CD4-positive, alpha-beta T cell (primary cell): ENCODE measurements around the gene LYPD4. TPM values are rescaled to one million over a fixed set of nuclear protein-coding genes. Genes with fewer than 3 reads are reported as not detected.

Experiments
- ATAC-seq: fragments of 200-7000 bp; cut with Tn5 transposase; one replicate; pipeline ENCODE4 v1.10.0; 2022; ENCODE audit warnings: mild to moderate bottlenecking; ENCODE audit not compliant: poor library complexity
- CTCF ChIA-PET: fragments of 350-600 bp; sonication (Branson Sonifier 250); formaldehyde crosslinking; loops from one replicate; lab custom pipeline; 2021; ENCODE audit warnings: antibody characterized with exemption, inconsistent platforms; lab: Charles Lee
- POLR2A ChIA-PET: fragments of 350-600 bp; sonication (Branson Sonifier 250); formaldehyde crosslinking; loops from one replicate; lab custom pipeline; 2021; ENCODE audit warnings: antibody characterized with exemption, inconsistent platforms; lab: Charles Lee
- DNase-seq, 14 experiments: peaks; one replicate each; pipeline ENCODE4 v3.0.0-alpha.2; 2013 to 2020; ENCODE audit warnings: mixed read lengths in 2 of 14
- H3K27ac ChIP-seq, 2 donors: one replicate each; pipeline versions ENCODE4 v1.5.1 to v1.7.0; 2013; ENCODE audit warnings: low read length in 2 of 2, low read depth in 1 of 2, mild to moderate bottlenecking in 1 of 2
- H3K27me3 ChIP-seq, 2 experiments: 1 replicate in 1 of 2; 2 replicates in 1 of 2; pipeline versions ENCODE4 v1.6.1 to v1.7.0; 2013; ENCODE audit warnings: low read length in 2 of 2, control low read depth in 1 of 2, mild to moderate bottlenecking in 1 of 2, moderate library complexity in 1 of 2; ENCODE audit not compliant: insufficient read depth in 2 of 2, control insufficient read depth in 1 of 2
- H3K36me3 ChIP-seq: one replicate; pipeline ENCODE4 v1.6.1; 2013; ENCODE audit warnings: low read length, control low read depth; ENCODE audit not compliant: insufficient read depth
- H3K4me1 ChIP-seq: one replicate; pipeline ENCODE4 v1.6.1; 2013; ENCODE audit warnings: low read length, control low read depth; ENCODE audit not compliant: insufficient read depth
- H3K4me3 ChIP-seq: one replicate; pipeline ENCODE4 v1.5.1; 2013; ENCODE audit warnings: mild to moderate bottlenecking, low read length, moderate library complexity
- H3K9me3 ChIP-seq, 2 experiments: 1 replicate in 1 of 2; 2 replicates in 1 of 2; pipeline versions ENCODE4 v1.6.1 to v1.7.0; 2013; ENCODE audit warnings: low read length in 2 of 2, mild to moderate bottlenecking in 2 of 2, control low read depth in 1 of 2, moderate library complexity in 1 of 2; ENCODE audit not compliant: control insufficient read depth in 1 of 2, insufficient read depth in 1 of 2
- H3K27ac Mint-ChIP-seq: one replicate; pipeline ENCODE4 v1.8.0; 2020; ENCODE audit warnings: mixed read lengths
- H3K27me3 Mint-ChIP-seq: one replicate; pipeline ENCODE4 v1.8.0; 2021; ENCODE audit warnings: mixed read lengths
- H3K36me3 Mint-ChIP-seq: one replicate; pipeline ENCODE4 v1.8.0; 2021; ENCODE audit warnings: low read depth, mixed read lengths
- H3K4me1 Mint-ChIP-seq: one replicate; pipeline ENCODE4 v1.8.0; 2021; ENCODE audit warnings: low read depth, mixed read lengths
- H3K4me3 Mint-ChIP-seq: one replicate; pipeline ENCODE4 v1.8.0; 2020; ENCODE audit warnings: mild to moderate bottlenecking, mixed read lengths
- H3K9me3 Mint-ChIP-seq: one replicate; pipeline ENCODE4 v1.8.0; 2020; ENCODE audit warnings: mixed read lengths
- CTCF ChIP-seq: fragments of 200-600 bp; IDR thresholded peaks from one replicate; pipeline ENCODE4 v1.8.0; 2022; ENCODE audit warnings: antibody characterized with exemption, mild to moderate bottlenecking
- intact Hi-C, 2 experiments: fragments of 100-400 bp; cut with DNase I in 1 of 2; cut with micrococcal nuclease in 1 of 2; formaldehyde crosslinking; loops; one replicate each; pipeline versions ENCODE4 v1.15.1 to v1.9.0; 2023 to 2025; cut with DNase I, micrococcal nuclease
- total RNA-seq, 174 experiments: library from RNA in 2 of 174; stranded (reverse) in 2 of 174; gene quantifications; one replicate each; pipeline ENCODE4 v1.2.3 and lab custom pipeline; 2021 to 2026

The LYPD4 gene
- total RNA-seq, 2 experiments from 2014 or later: not detected

GRCh38 chr19:41810301-41810700 is 34.2 kb downstream of the LYPD4 start:
- Mint-ChIP-seq H3K4me3 (no peak overlapping the region), H3K9me3 (no peaks in the 10 kb centered on the region), H3K27me3 (peaks cover 14% of the 10 kb centered on the region), H3K4me1 (peaks cover 9% of the 10 kb centered on the region), H3K27ac (no peak overlapping the region), H3K36me3 (no peaks in the 10 kb centered on the region)
- POLR2A ChIA-PET: no interaction called here
- TF ChIP-seq CTCF: no peak
- Histone ChIP-seq H3K36me3 (no peaks in the 10 kb centered on the region), H3K4me3 (no peak overlapping the region), H3K4me1 (peaks cover 12% of the 10 kb centered on the region), H3K9me3 (no peaks in the 10 kb centered on the region), H3K27ac (no peak overlapping the region), H3K27me3 (peaks cover 6 to 16% of the 10 kb centered on the region in 2 experiments)
- intact Hi-C loops: no loop called here
- CTCF ChIA-PET: no interaction called here
- ATAC-seq (no peak), DNase-seq (no peak)

GRCh38 chr19:41808663-41809566 is 35.6 kb downstream of the LYPD4 start:
- H3K27me3 Mint-ChIP-seq: peaks cover 14% of the 10 kb centered on the region
- H3K4me3 Mint-ChIP-seq: no peak overlapping the region
- no peak overlapping the region for H3K27ac ChIP-seq
- POLR2A ChIA-PET: no interaction called here
- no peak for DNase-seq
- no peak for ATAC-seq
- H3K27me3 ChIP-seq: peaks cover 6 to 16% of the 10 kb centered on the region in 2 experiments
- no peaks in the 10 kb centered on the region for H3K9me3 ChIP-seq
- intact Hi-C loops: no loop called here
- H3K27ac Mint-ChIP-seq: no peak overlapping the region
- peaks cover 7% of the 10 kb centered on the region for H3K4me1 Mint-ChIP-seq
- H3K36me3 Mint-ChIP-seq: no peaks in the 10 kb centered on the region
- CTCF ChIA-PET: no interaction called here
- H3K9me3 Mint-ChIP-seq: no peaks in the 10 kb centered on the region
- H3K36me3 ChIP-seq: no peaks in the 10 kb centered on the region
- TF ChIP-seq CTCF: no peak
- peaks cover 12% of the 10 kb centered on the region for H3K4me1 ChIP-seq
- no peak overlapping the region for H3K4me3 ChIP-seq

- intact Hi-C loops: no loop called here
- no peaks in the 10 kb centered on the region for H3K36me3 Mint-ChIP-seq
- DNase-seq: no peak
- ATAC-seq: no peak
- no peaks in the 10 kb centered on the region for H3K9me3 Mint-ChIP-seq
- Histone ChIP-seq H3K9me3 (no peaks in the 10 kb centered on the region), H3K27ac (no peak overlapping the region), H3K27me3 (peaks cover 6 to 16% of the 10 kb centered on the region in 2 experiments), H3K36me3 (no peaks in the 10 kb centered on the region), H3K4me1 (peaks cover 12% of the 10 kb centered on the region), H3K4me3 (no peak overlapping the region)
- POLR2A ChIA-PET: no interaction called here
- peaks cover 16% of the 10 kb centered on the region for H3K4me1 Mint-ChIP-seq
- no peak overlapping the region for H3K4me3 Mint-ChIP-seq
- no peak for TF ChIP-seq CTCF
- H3K27me3 Mint-ChIP-seq: peaks cover 9% of the 10 kb centered on the region
- no peak overlapping the region for H3K27ac Mint-ChIP-seq
- CTCF ChIA-PET: interaction anchor here (0.7 kb wide), 1 partner anchor 12 kb away, joined by 4 read pairs; no protein-coding TSS in a partner anchor
Measured at GRCh38 chr19:41807176-41807575, 37.3 kb downstream of the LYPD4 start.
